ENCODE results near the gene CSHL1.
"Not testable (repeated sequence)": the region's sequence is repeated elsewhere in the genome, so short reads cannot be mapped to it uniquely, and the experiment has no call there.

The CSHL1 gene

DNA sequence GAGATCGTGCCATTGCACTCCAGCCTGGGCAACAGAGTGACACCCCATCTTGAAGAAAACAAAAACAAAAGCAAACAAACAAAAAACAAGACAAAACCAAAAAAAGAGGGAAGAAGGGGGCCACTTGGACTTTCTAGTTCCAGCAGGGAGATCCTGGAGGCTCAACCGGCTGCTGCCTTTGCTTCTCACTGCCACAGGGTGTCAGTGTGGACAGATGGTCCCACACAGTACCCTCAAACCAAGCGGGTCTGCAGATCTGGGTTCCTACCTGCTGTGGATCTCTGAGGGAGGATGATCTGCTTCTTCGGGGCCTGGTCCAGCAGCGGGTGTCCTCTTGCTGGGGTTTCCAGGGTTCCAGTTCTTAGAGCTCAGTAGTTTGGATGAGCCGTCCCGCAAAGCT is 44.4 kb downstream of the CSHL1 start:
- not testable (repeated sequence) for H3K27ac Mint-ChIP-seq; H3K36me3 Mint-ChIP-seq; DNase-seq (ENCODE audit: low spot score in 2 of 2)

More for the DNA sequence above, 44.4 kb downstream of the CSHL1 start:
- not testable (repeated sequence) for ATAC-seq, H3K4me3 Mint-ChIP-seq, H3K9me3 Mint-ChIP-seq, H3K4me1 Mint-ChIP-seq

Data from stimulated activated effector memory CD8-positive, alpha-beta T cell treated with anti-CD3 and anti-CD28 coated beads, Interleukin-12 subunit alpha, Interleukin-12 subunit beta, amount 100 ng/mL, for 72 hours (primary cell).